RWPE1 (cell line): Measurements from ENCODE around the gene PSAPL1.

Experiments used
- CTCF ChIA-PET: fragments of 350-600 bp; sonication (Branson Sonifier 250); formaldehyde crosslinking; extraction: SDS; loops from one replicate; lab custom pipeline; 2021; lab: Yijun Ruan, JAX
- POLR2A ChIA-PET: fragments of 400-600 bp; formaldehyde crosslinking; extraction: SDS; loops from one replicate; lab custom pipeline; 2020; ENCODE audit warnings: antibody characterized with exemption; ENCODE audit not compliant: low non-redundant PET; lab: Yijun Ruan, JAX
- DNase-seq: peaks from one replicate; pipeline ENCODE4 v3.0.0; 2012; ENCODE audit warnings: low spot score
- H3K27ac ChIP-seq: fragments of 450-650 bp; 2 replicates; pipeline ENCODE4 v1.5.1; 2017
- TF ChIP-seq, protein P1 (sequence below): fragments of 450-650 bp; conservative IDR thresholded peaks from 2 replicates; pipeline ENCODE4 v1.5.1; 2017; ENCODE audit warnings: low read depth, mild to moderate bottlenecking

PSAPL1 gene

DNA sequence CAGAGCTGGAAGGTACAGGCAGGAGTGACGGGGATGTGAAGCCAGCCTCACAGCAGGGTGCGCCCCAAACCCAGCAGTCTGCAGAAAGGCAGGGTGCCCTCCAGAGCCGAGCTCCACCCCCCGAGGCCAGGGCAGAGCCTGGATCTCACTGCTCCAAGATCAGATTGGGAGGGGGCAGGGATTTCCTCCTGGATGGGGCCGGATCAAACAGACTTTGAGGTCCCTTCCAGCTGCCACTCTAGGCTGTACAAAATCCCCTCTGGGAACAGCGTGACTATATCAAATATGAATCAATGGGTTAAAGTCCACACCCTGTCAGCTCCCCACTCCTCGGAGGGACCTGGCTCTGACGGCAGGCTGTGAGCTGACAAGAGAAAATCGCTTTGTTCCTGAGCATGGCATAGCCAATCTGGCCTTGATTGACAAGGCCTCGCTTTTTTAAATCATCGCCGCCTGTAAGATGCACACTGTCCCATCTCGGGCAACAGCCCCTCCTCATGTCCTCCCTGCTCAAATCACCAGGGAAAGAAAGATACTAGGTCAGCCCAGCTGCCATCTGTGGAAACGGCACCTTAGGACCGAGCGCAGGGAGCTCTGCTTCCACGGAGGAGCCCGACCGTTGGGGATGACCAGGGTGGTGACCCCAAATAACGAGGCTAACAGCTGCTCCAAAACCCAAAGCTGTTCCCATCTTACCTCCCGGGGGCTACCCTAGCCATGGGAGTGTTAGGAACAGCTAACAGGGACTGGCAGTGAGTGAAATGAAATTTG lies 39.9 kb downstream of the PSAPL1 start:
- POLR2A ChIA-PET: no interaction called here
- H3K27ac ChIP-seq: no peak overlapping the region
- DNase-seq: no peak
- CTCF ChIA-PET: interaction anchor here (0.6 kb wide), 2 partner anchors 18 to 62 kb away, joined by 3 to 5 read pairs; no protein-coding TSS in a partner anchor
- TF ChIP-seq, protein P1, sequence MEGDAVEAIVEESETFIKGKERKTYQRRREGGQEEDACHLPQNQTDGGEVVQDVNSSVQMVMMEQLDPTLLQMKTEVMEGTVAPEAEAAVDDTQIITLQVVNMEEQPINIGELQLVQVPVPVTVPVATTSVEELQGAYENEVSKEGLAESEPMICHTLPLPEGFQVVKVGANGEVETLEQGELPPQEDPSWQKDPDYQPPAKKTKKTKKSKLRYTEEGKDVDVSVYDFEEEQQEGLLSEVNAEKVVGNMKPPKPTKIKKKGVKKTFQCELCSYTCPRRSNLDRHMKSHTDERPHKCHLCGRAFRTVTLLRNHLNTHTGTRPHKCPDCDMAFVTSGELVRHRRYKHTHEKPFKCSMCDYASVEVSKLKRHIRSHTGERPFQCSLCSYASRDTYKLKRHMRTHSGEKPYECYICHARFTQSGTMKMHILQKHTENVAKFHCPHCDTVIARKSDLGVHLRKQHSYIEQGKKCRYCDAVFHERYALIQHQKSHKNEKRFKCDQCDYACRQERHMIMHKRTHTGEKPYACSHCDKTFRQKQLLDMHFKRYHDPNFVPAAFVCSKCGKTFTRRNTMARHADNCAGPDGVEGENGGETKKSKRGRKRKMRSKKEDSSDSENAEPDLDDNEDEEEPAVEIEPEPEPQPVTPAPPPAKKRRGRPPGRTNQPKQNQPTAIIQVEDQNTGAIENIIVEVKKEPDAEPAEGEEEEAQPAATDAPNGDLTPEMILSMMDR: no peak

- H3K27ac ChIP-seq: no peak overlapping the region
- no peak for DNase-seq
- CTCF ChIA-PET: no interaction called here
- TF ChIP-seq, protein P1: no peak
- POLR2A ChIA-PET: no interaction called here
Measured at GRCh38 chr4:7393601-7394575, 40.8 kb downstream of the PSAPL1 start.

DNA sequence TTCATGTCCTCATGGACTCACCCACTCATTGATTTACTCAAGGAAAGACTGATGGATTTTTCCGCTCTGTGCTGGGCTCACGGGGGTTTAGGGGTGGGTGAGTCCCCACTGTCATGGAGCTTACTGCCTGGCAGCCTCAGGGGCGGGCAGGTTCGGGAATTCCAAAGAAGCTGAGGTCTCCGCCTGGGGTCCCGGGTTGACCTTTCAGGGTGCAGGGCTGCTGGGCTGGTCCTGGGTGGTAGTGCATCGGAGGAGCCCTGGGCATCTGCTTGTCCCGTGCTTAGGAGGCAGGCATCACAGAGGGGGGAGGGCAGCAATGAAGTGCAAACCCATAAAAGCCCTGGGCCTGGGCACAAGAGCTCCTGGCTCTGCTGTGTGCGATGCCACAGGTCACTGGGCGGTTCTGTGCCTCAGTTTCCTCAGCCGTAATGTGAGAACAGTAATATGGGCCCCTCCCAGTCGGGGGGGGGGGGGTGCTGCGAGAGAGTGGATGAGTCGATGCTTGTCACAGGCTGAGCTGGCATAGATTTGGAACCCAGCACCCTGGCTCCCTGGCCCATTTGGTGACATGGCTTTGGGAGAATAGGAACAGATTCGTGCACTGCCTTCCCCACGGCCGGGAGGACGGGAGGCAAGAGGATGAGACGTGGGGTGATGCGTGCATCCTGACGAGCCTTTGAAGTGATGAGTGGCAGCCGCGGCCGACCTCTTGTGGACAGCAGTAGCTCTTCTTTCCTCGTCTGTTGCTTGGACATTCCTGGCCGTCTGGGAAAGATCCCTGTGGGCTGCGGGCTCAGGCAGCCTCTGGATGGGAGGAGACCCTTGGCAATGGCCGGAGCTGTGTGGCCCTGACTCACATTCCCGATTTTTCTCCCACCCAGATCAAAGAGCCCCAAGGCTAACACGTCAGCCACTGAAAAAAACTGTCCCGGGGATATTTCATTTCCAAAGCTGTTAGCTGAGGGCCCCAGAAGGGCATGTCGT lies 42.0 kb downstream of the PSAPL1 start:
- CTCF ChIA-PET: no interaction called here
- no peak overlapping the region for H3K27ac ChIP-seq
- no peak for DNase-seq
- POLR2A ChIA-PET: interaction anchor here (0.6 kb wide), 1 partner anchor 38 kb away, joined by 3 read pairs; no protein-coding TSS in a partner anchor
- TF ChIP-seq, protein P1: no peak

GRCh38 chr4:7391637-7392437 lies 42.9 kb downstream of the PSAPL1 start:
- TF ChIP-seq, protein P1: no peak
- no peak for DNase-seq
- H3K27ac ChIP-seq: no peak overlapping the region
- ChIA-PET CTCF (no interaction called here), POLR2A (no interaction called here)

DNA sequence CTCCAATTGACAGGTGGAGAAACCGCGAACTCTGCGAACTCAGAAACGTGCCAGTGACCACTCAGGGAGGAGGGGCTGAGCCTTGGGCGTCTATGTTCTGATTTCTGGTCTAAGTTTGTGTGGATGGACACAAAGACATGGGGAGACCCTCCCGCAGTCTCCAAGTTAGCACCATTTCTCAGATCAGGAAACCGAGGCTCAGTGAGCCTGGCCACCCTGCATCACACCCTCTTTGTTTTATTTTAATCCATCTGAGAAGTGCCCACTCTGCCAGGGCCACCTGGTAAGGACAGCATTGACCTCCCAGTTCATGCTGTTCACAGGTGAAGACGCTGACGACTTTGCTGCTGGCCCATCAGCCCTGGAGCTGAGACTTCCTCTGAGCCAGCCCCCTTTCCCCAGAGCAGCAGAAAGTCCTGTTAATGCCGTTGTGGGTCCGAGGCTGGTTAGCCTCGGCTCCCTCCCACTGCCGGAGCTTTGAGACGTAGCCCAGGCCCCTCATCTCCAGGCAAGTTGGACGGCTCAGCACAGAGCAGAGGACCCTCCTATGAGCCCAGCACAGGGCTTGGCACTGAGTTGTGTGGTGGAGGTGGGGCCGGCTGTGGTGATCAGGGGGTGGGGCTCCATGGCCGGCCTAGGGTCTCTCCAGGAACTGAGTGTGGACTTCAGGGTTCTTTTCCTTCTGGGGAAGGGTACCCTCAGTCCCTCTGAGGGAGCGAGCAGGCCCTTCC lies 43.7 kb downstream of the PSAPL1 start:
- DNase-seq: no peak
- POLR2A ChIA-PET: no interaction called here
- CTCF ChIA-PET: no interaction called here
- TF ChIP-seq, protein P1: no peak
- no peak overlapping the region for H3K27ac ChIP-seq
